Measurements from ENCODE around the gene RDH13. TPM values are rescaled to one million over a fixed set of nuclear protein-coding genes. Genes with fewer than 3 reads are reported as not detected.
"Not testable (repeated sequence)": the region's sequence is repeated elsewhere in the genome, so short reads cannot be mapped to it uniquely, and the experiment has no call there.

The RDH13 gene
- total and polyA plus RNA-seq, 8 donors: 13.1 to 124 (median 21.5) TPM

DNA sequence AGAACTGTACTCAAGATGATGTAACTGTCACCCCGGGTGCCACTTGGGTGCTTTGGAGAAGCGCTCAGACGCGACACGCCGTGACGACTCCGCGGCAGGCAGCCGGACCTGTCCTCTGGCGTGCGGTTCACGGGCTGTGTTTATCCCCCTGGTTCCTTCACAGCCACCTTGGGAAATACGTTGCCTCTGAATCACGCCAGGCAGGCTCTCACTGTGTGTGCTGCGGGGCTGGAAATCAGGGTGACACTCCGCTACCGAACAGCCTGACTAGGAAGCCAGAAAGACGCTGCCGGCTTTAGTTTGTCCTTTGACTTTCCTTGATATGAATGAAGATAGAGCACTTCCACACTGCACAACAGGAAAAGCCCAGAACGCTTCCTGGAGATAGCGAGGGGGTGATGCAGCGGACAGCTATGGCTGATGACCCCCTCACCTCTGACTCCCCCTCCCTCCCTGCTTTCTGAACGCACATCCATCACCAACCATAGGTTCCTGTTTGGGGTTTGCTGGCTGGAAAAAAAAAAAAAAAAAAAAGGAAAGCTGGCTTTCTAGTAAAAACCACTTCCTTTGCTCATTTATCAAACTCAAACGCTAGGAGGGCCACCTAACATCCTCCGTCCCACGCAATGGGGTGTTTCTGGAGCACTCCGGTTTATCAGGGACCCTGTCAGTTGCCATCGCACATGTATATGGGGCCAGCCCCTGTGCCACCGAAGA is 21.2 kb downstream of the RDH13 start:
- 63 to 82% (median 72%) methylated on average over 26 to 30 of the region's 30 CpGs for WGBS, 5 donors
- peaks cover 23 to 62% (median 58%) of the 10 kb centered on the region in 4 donors for H3K36me3 ChIP-seq
- H3K27ac ChIP-seq: no peak overlapping the region
- no peak overlapping the region for H3K4me3 ChIP-seq
- no peaks in the 10 kb centered on the region for H3K27me3 ChIP-seq
- no peaks in the 10 kb centered on the region for H3K4me1 ChIP-seq
- no peaks in the 10 kb centered on the region for H3K9me3 ChIP-seq
- no peak for TF ChIP-seq POLR2A (IDR thresholded peaks at IDR 0.05)
- no peak for TF ChIP-seq POLR2AphosphoS5 (IDR thresholded peaks at IDR 0.05)
- TF ChIP-seq CTCF (IDR thresholded peaks at IDR 0.05): no peak
- no peak for TF ChIP-seq EP300 (IDR thresholded peaks at IDR 0.05)
- intact Hi-C loops (cut with DNase I; ENCODE audit: low total_unique reads): no loop called here
- DNase-seq: peak in 1 of 2 donors; percentile 20

- H3K27me3 ChIP-seq: no peaks in the 10 kb centered on the region
- H3K36me3 ChIP-seq: peaks cover 17 to 57% (median 52%) of the 10 kb centered on the region in 4 donors
- H3K4me3 ChIP-seq: no peak overlapping the region
- TF ChIP-seq POLR2AphosphoS5 (IDR thresholded peaks at IDR 0.05) (no peak), EP300 (IDR thresholded peaks at IDR 0.05) (no peak), POLR2A (IDR thresholded peaks at IDR 0.05) (no peak), CTCF (IDR thresholded peaks at IDR 0.05) (no peak)
- WGBS, 5 donors: 85 to 93% (median 92%) methylated on average over 10 of the region's 10 CpGs
- no peak overlapping the region for H3K27ac ChIP-seq
- no peak for DNase-seq
- no peaks in the 10 kb centered on the region for H3K4me1 ChIP-seq
- no peaks in the 10 kb centered on the region for H3K9me3 ChIP-seq
- intact Hi-C loops (cut with DNase I; ENCODE audit: low total_unique reads): no loop called here
These were observed 21.7 kb downstream of the RDH13 start for GRCh38 chr19:55041244-55041626.

- DNase-seq; H3K27me3 ChIP-seq; intact Hi-C loops (cut with DNase I; ENCODE audit: low total_unique reads); H3K4me1 ChIP-seq; H3K9me3 ChIP-seq; H3K27ac ChIP-seq; H3K4me3 ChIP-seq: not testable (repeated sequence)
- H3K36me3 ChIP-seq: peaks cover 13 to 51% (median 46%) of the 10 kb centered on the region in 4 donors
- 83 to 91% (median 89%) methylated on average over 12 of the region's 12 CpGs for WGBS, 5 donors
These were observed 22.3 kb downstream of the RDH13 start for GRCh38 chr19:55040654-55041053.

GRCh38 chr19:55037603-55038002 is 25.3 kb downstream of the RDH13 start:
- WGBS, 5 donors: 76 to 92% (median 85%) methylated on average over 6 of the region's 6 CpGs
- H3K4me1 ChIP-seq; H3K27me3 ChIP-seq; DNase-seq; H3K27ac ChIP-seq; intact Hi-C loops (cut with DNase I; ENCODE audit: low total_unique reads); H3K4me3 ChIP-seq; H3K9me3 ChIP-seq: not testable (repeated sequence)
- peaks cover 0 to 21% (median 17%) of the 10 kb centered on the region in 4 donors for H3K36me3 ChIP-seq

DNA sequence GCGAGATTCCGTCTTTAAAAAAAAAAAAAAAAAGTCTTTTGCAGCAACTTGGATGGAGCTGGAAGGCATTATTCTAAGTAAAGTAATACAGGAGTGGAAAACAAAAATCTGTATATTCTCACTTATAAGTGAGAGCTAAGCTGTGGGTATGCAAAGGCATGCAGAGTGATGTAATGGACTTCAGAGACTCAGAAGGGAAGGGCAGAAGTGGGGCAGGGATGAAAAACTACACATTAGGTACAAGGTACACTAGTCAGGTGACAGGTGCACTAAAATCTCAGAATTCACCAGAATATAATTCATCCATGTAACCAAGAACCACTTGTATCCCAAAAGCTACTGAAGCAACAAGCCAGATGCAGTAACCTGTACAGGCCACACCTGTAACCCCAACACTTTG is 26.9 kb downstream of the RDH13 start:
- H3K27ac ChIP-seq: no peak overlapping the region

More for the DNA sequence above, 26.9 kb downstream of the RDH13 start:
- TF ChIP-seq POLR2A (IDR thresholded peaks at IDR 0.05): no peak
- TF ChIP-seq EP300 (IDR thresholded peaks at IDR 0.05): no peak
- TF ChIP-seq CTCF (IDR thresholded peaks at IDR 0.05): no peak
- no peak for TF ChIP-seq POLR2AphosphoS5 (IDR thresholded peaks at IDR 0.05)
- intact Hi-C loops (cut with DNase I; ENCODE audit: low total_unique reads): no loop called here
- WGBS, 5 donors: 89 to 97% (median 93%) methylated on average over 2 of the region's 2 CpGs
- H3K4me1 ChIP-seq: no peaks in the 10 kb centered on the region
- no peak for DNase-seq
- H3K4me3 ChIP-seq: no peak overlapping the region
- peaks cover 0 to 5% (median 2%) of the 10 kb centered on the region in 4 donors for H3K36me3 ChIP-seq
- H3K27me3 ChIP-seq: no peaks in the 10 kb centered on the region
- no peaks in the 10 kb centered on the region for H3K9me3 ChIP-seq
